Measurements from ENCODE around the gene F2.

- TF ChIP-seq POLR2A (IDR thresholded peaks at IDR 0.05; ENCODE audit: low read length) (no peak), GATA1 (IDR thresholded peaks at IDR 0.05; ENCODE audit: low read depth, low read length) (no peak)
Measured at GRCh38 chr11:46778416-46778815, 59.4 kb downstream of the F2 start.
